ENCODE data around the gene PUSL1.

Gene PUSL1

GRCh38 chr1:1356796-1357401 is 48.5 kb downstream of the PUSL1 start:
- DNase-seq = no peak

- DNase-seq = no peak
Measured at GRCh38 chr1:1357871-1358432, 49.6 kb downstream of the PUSL1 start.

GRCh38 chr1:1358433-1359271 is 50.3 kb downstream of the PUSL1 start, which contains the start of gene MXRA8:
Gene MXRA8, minus strand, starts transcription at chr1:1358555. Its CDS starts 51 bp downstream, at chr1:1358504.
- no peak for DNase-seq

GRCh38 chr1:1359308-1359663 is 50.9 kb downstream of the PUSL1 start:
- no peak for DNase-seq

DNA sequence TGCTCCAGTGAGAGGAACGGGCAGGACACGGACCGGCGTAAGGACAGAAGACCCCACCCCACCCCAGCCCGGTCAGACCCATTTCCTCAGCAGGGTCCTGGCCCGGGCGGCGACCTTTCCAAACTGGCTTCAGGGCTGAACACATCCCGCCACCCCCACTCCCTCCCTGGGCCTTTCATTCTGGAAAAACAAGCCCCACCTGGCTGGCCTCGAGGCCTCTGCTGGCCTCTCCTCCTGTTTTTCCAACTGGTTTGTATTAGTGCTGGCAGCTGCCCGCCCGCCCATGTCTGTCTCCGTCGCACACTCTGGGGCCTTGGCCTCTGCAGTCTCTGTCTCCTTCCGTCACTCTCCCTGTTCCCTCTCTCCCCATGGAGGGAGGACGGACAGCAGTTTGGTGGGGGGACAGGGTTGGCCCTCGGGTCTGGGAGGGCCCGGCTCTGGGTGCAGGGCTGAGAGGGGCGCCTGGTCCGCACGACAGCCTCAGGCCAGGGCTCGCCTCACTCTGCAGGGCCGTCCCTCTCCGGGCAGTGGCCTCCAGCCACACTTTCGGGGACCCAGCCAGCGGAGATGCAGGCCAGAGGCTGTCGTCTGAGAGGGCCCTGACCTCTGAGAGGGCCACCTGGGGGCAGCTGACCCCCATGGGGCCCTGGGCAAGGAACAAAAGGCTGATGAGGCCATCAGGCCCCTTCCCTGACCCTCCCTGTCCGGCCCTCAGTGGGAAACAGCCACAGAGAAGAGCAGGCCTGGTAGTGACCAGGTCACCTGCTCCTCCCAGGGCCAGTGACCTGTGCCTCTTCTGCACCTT is 51.5 kb downstream of the PUSL1 start:
- no peak for DNase-seq

GRCh38 chr1:1360506-1361169 is 52.2 kb downstream of the PUSL1 start:
- DNase-seq = no peak
